GM19452 (cell line): Measurements from ENCODE around the gene GSTCD.

ENCODE experiments used
- ATAC-seq: cut with Tn5 transposase; IDR thresholded peaks from one replicate; pipeline ENCODE4 v1.9.1; 2021; ENCODE audit not compliant: unreplicated experiment

GSTCD gene

GRCh38 chr4:105875233-105875632 lies 166.6 kb downstream of the GSTCD start:
- ATAC-seq, result no peak

- ATAC-seq, result no peak
These were observed 170.1 kb downstream of the GSTCD start for GRCh38 chr4:105878668-105879067.

GRCh38 chr4:105887508-105887907 lies 178.9 kb downstream of the GSTCD start:
- ATAC-seq, result no peak

GRCh38 chr4:105894660-105895582 lies 186.3 kb downstream of the GSTCD start, which contains the start of gene NPNT:
TSS of gene NPNT (plus strand) at chr4:105895471. CDS start at chr4:105895653, 182 bp downstream.
- ATAC-seq, result peak; percentile 34

GRCh38 chr4:105895583-105896460 lies 187.2 kb downstream of the GSTCD start:
- ATAC-seq, result peak; percentile 46

GRCh38 chr4:105896461-105896942 lies 187.9 kb downstream of the GSTCD start:
- ATAC-seq, result peak; percentile 18
